Right renal pelvis (tissue), 4 donors: Measurements from ENCODE around the gene AGAP6. TPM values are rescaled to one million over a fixed set of nuclear protein-coding genes. Genes with fewer than 3 reads are reported as not detected.
"Not testable (repeated sequence)": the region's sequence is repeated elsewhere in the genome, so short reads cannot be mapped to it uniquely, and the experiment has no call there.

Experiments
- DNase-seq, 4 donors: peaks; one replicate each; pipeline ENCODE4 v3.0.0-alpha.2; 2013; ENCODE audit warnings: low read depth in 4 of 4, low spot score in 3 of 4, missing footprints in 1 of 4
- polyA plus RNA-seq, 4 donors: library from polyadenylated mRNA; unstranded; fragments of 120-200 nt; gene quantifications; one replicate each; pipeline ENCODE4 v1.2.1, GENCODE V29; 2013; ENCODE audit not compliant: insufficient read length in 4 of 4

Gene AGAP6
- polyA plus RNA-seq, 4 donors: 11.5 to 26.7 (median 14.8) TPM

- DNase-seq: not testable (repeated sequence)
Observed at GRCh38 chr10:50024716-50025383, 36.6 kb downstream of the AGAP6 start.

GRCh38 chr10:50025627-50026026 is 37.4 kb downstream of the AGAP6 start:
- no peak for DNase-seq

DNA sequence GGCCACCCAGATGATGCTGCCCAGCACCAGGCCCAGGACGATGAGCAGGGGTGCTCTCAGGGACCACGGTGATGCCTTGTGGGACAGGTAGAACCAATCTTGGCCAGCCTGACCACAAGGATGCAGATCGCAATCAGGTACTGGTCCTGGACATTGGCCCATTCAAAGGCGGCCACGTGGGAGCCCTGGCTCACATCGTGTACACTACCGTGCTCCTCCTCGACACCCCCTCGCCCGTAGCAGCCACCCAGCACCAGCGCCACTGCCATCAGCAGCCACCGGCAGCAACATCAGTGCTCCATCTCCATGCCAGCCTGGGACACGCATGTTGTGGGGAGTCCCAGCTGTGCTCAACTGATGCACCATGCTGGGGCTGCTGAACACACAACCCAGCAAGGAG is 39.0 kb downstream of the AGAP6 start:
- DNase-seq: no peak

GRCh38 chr10:50033481-50033880 is 45.3 kb downstream of the AGAP6 start:
- DNase-seq: no peak

DNA sequence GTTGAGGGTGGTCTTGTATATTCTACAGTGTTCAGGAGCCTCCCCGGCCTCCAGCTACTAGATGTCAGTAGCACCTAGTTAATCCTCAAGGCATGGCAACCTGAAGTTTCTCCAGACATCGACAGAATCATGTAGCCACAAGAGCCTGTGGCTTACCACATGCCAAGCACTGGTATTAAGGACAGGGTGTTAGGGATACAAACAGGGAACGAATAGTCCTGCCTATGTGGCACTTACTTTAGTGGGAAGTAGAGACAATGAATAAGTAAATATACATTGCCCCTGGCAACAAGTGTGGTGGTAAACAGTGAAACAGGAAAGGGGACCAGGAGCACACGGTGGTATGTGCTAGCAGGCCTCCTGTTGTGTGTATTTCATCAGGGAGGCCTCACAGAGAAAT is 47.1 kb downstream of the AGAP6 start:
- DNase-seq: not testable (repeated sequence)

DNA sequence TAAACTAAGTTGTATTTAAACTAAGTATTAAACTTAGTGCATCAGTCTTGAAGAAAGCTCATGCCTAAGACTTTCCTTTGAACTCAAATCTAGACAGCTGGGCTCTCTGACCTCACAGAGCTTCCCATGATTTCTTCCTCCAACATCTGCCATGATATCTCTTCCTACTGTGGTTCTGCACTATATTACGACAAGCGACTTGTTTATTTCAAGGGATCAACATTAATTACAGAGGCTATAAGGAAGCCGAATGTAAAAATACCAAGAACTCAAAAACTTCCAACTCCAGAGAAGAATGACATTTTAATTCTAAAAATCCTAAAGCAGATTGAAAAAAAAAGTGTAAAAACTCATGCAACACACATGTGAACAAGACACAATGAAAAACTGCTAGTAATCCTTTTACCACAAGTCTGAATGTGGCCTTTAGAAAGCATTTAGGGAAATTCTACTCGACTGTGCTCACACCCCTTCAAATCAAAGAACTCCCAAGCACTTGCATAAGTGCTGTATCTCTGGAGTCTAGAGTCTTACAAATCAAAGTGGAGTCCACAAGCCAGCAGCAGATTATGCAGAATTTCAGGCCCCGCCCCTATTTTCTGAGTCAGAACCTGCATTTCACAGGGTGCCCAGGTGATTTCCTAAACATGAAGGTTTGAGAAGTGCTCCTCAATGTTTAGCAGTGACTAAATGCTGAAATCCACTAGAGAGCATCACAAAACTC is 56.9 kb downstream of the AGAP6 start:
- DNase-seq: no peak

DNA sequence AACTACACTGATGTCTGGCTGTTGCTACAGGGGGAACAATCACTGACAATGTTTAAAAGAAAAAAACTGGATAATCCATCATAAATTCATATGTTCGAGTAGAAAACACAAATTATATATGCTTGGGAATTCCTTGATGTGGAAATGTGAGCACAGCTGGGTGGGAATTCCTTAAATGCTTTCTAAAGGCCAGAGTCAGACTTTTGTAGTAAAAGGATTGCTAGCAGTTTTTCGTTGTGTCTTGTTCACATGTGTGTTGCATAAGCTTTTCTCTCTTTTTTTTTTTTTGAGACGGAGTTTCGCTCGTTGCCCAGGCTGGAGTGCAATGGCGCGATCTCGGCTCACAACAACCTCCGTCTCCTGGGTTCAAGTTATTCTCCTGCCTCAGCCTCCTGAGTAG is 58.3 kb downstream of the AGAP6 start:
- DNase-seq: not testable (repeated sequence)

- not testable (repeated sequence) for DNase-seq
Observed at GRCh38 chr10:50047594-50047993, 59.4 kb downstream of the AGAP6 start.

GRCh38 chr10:50051995-50052660 is 63.9 kb downstream of the AGAP6 start:
- DNase-seq: not testable (repeated sequence)

GRCh38 chr10:50052778-50053376 is 64.7 kb downstream of the AGAP6 start:
- not testable (repeated sequence) for DNase-seq

- DNase-seq: not testable (repeated sequence)
Observed at GRCh38 chr10:50055494-50056292, 67.5 kb downstream of the AGAP6 start.

- not testable (repeated sequence) for DNase-seq
Observed at GRCh38 chr10:50056654-50057053, 68.4 kb downstream of the AGAP6 start.

GRCh38 chr10:50058727-50059126 is 70.5 kb downstream of the AGAP6 start:
- DNase-seq: not testable (repeated sequence)

DNA sequence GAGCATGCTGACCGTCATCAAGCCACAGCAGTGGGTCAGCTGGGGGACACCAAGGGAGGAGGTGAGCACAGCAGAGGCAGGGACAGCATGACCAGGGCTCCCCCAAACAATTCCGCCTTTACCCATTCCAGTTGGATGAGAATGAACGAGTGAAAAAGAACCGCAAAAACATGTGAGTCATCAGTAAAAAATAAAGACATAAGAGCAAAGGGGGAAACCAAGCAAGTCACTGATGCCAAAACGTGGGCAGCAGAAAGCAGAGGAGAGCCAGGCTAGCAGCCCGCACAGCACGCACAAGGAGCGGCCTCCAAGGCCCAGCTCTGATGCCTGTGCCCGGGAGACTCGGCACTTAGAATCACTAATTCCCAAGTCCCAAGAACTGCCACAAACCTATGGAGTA is 71.7 kb downstream of the AGAP6 start:
- not testable (repeated sequence) for DNase-seq

Other genes with a start within 250 kb of the AGAP6 start
- gene OGDHL, start 226.1 kb upstream of the AGAP6 start, polyA plus RNA-seq: 10 to 100 TPM; 38.0 to 46.1 (median 38.9) TPM
- gene PARG, start 46.4 kb upstream of the AGAP6 start, polyA plus RNA-seq: 10 to 100 TPM; 34.7 to 37.7 (median 35.8) TPM
- 10 to 100 TPM; 10.7 to 13.6 (median 12.2) TPM for gene TIMM23B, start 46.4 kb upstream of the AGAP6 start, polyA plus RNA-seq
- gene WASHC2A, start 79.5 kb downstream of the AGAP6 start, polyA plus RNA-seq: 10 to 100 TPM; 55.7 to 79.0 (median 76.5) TPM